Endometrium (tissue), 2 donors: ENCODE results near the gene C20orf141.
"Not testable (repeated sequence)": the region's sequence is repeated elsewhere in the genome, so short reads cannot be mapped to it uniquely, and the experiment has no call there.

ENCODE experiments used
- FAIRE-seq: peaks from 2 replicates; lab custom pipeline; 2012; peaks lifted over from hg19 to GRCh38; lab: Jason Lieb, UNC
- donor health status: control.
- donor health status: control.

Gene C20orf141

GRCh38 chr20:2814587-2815051 lies at the start of gene C20orf141:
Gene C20orf141 (plus strand): TSS chr20:2814987. CDS start chr20:2815185, 198 bp downstream.
- peak; percentile 72 for FAIRE-seq

- FAIRE-seq, result no peak
Measured at GRCh38 chr20:2767768-2768631, 46.8 kb upstream of the C20orf141 start.

GRCh38 chr20:2768632-2769015 lies 46.2 kb upstream of the C20orf141 start:
- no peak for FAIRE-seq

- not testable (repeated sequence) for FAIRE-seq
Measured at GRCh38 chr20:2770091-2770490, 44.7 kb upstream of the C20orf141 start.

- FAIRE-seq, result no peak
Measured at GRCh38 chr20:2771631-2772080, 43.1 kb upstream of the C20orf141 start.

- FAIRE-seq, result no peak
Measured at GRCh38 chr20:2773812-2774211, 41.0 kb upstream of the C20orf141 start.

GRCh38 chr20:2775139-2775538 lies 39.6 kb upstream of the C20orf141 start:
- no peak for FAIRE-seq

GRCh38 chr20:2778602-2779321 lies 36.0 kb upstream of the C20orf141 start:
- FAIRE-seq, result no peak

GRCh38 chr20:2780948-2781347 lies 33.8 kb upstream of the C20orf141 start:
- no peak for FAIRE-seq

GRCh38 chr20:2783908-2784566 lies 30.8 kb upstream of the C20orf141 start:
- no peak for FAIRE-seq

- FAIRE-seq, result no peak
Measured at GRCh38 chr20:2793471-2793870, 21.3 kb upstream of the C20orf141 start.

GRCh38 chr20:2794202-2794748 lies 20.5 kb upstream of the C20orf141 start:
- FAIRE-seq, result no peak

GRCh38 chr20:2794866-2795447 lies 19.8 kb upstream of the C20orf141 start:
- FAIRE-seq, result no peak

GRCh38 chr20:2795451-2795850 lies 19.3 kb upstream of the C20orf141 start:
- no peak for FAIRE-seq

GRCh38 chr20:2796011-2796660 lies 18.7 kb upstream of the C20orf141 start:
- no peak for FAIRE-seq

- no peak for FAIRE-seq
Measured at GRCh38 chr20:2797136-2797983, 17.4 kb upstream of the C20orf141 start.

GRCh38 chr20:2798095-2798805 lies 16.5 kb upstream of the C20orf141 start:
- no peak for FAIRE-seq

- no peak for FAIRE-seq
Measured at GRCh38 chr20:2798814-2799213, 16.0 kb upstream of the C20orf141 start.

GRCh38 chr20:2799271-2799670 lies 15.5 kb upstream of the C20orf141 start:
- no peak for FAIRE-seq
